Hindlimb muscle (tissue), 1 donor: Measurements from ENCODE around the gene FTSJ1. TPM values are rescaled to one million over a fixed set of nuclear protein-coding genes. Genes with fewer than 3 reads are reported as not detected.

ENCODE experiments used
- DNase-seq: peaks from one replicate; pipeline ENCODE4 v3.0.0-alpha.2; 2013
- polyA plus RNA-seq: library from polyadenylated mRNA; unstranded; fragments of 120-200 nt; gene quantifications from one replicate; pipeline ENCODE4 v1.2.1, GENCODE V29; 2013; ENCODE audit not compliant: insufficient read length

Gene FTSJ1
- polyA plus RNA-seq, 1 donor, result 26.3 TPM

- no peak for DNase-seq
Observed at GRCh38 chrX:48530736-48531135, 54.7 kb downstream of the FTSJ1 start.

- no peak for DNase-seq
Observed at GRCh38 chrX:48531358-48531959, 55.5 kb downstream of the FTSJ1 start.

GRCh38 chrX:48532161-48532560, 56.2 kb downstream of the FTSJ1 start:
- DNase-seq, result no peak

GRCh38 chrX:48533165-48533564, 57.2 kb downstream of the FTSJ1 start:
- no peak for DNase-seq

Other genes starting within 250 kb of the FTSJ1 start
- gene SSX1, start 220.8 kb upstream of the FTSJ1 start, polyA plus RNA-seq, result not detected
- not detected for gene SSX3, start 119.5 kb upstream of the FTSJ1 start, polyA plus RNA-seq
- gene SSX4, start 92.7 kb upstream of the FTSJ1 start, polyA plus RNA-seq, result not detected
- gene SSX4B, start 64.2 kb upstream of the FTSJ1 start, polyA plus RNA-seq, result not detected
- 6.7 TPM for gene SLC38A5, start 5.9 kb upstream of the FTSJ1 start, polyA plus RNA-seq
- 3.1 TPM for gene PORCN, start 32.8 kb downstream of the FTSJ1 start, polyA plus RNA-seq
- gene EBP, start 45.6 kb downstream of the FTSJ1 start, polyA plus RNA-seq, result 20.0 TPM
- gene TBC1D25, start 63.5 kb downstream of the FTSJ1 start, polyA plus RNA-seq, result 8.1 TPM
- gene RBM3, start 98.3 kb downstream of the FTSJ1 start, polyA plus RNA-seq, result 300 TPM
- gene WDR13, start 121.3 kb downstream of the FTSJ1 start, polyA plus RNA-seq, result 108 TPM
- 4.2 TPM for gene WAS, start 207.6 kb downstream of the FTSJ1 start, polyA plus RNA-seq
- gene SUV39H1, start 220.5 kb downstream of the FTSJ1 start, polyA plus RNA-seq, result 4.6 TPM